CD4-positive, CD25-positive, alpha-beta regulatory T cell (primary cell): ENCODE measurements around the gene MPDZ. TPM values are rescaled to one million over a fixed set of nuclear protein-coding genes. Genes with fewer than 3 reads are reported as not detected.

Experiments used
- ATAC-seq, 2 donors: fragments of 150-1000 bp; cut with Tn5 transposase; one replicate each; pipeline ENCODE4 v1.10.0; 2021; ENCODE audit warnings: low read depth in 2 of 2, moderate number of reproducible peaks in 2 of 2, moderate library complexity in 1 of 2
- DNase-seq, 3 donors: peaks; one replicate each; pipeline versions ENCODE4 v3.0.0 to v3.0.0-alpha.2; 2012 to 2022; ENCODE audit warnings: mixed read lengths in 1 of 3
- H3K27ac ChIP-seq: one replicate; pipeline ENCODE4 v1.7.0; 2013; ENCODE audit warnings: mild to moderate bottlenecking, low read length; ENCODE audit not compliant: insufficient read depth, poor library complexity, severe bottlenecking
- H3K27me3 ChIP-seq: one replicate; pipeline ENCODE4 v1.7.0; 2013; ENCODE audit warnings: low read length; ENCODE audit not compliant: control insufficient read depth, insufficient read depth
- H3K36me3 ChIP-seq: one replicate; pipeline ENCODE4 v1.7.0; 2013; ENCODE audit warnings: mild to moderate bottlenecking, low read length, moderate library complexity; ENCODE audit not compliant: control insufficient read depth, insufficient read depth
- H3K4me1 ChIP-seq: 2 replicates; pipeline ENCODE4 v1.7.0; 2013; ENCODE audit warnings: mild to moderate bottlenecking, low read length; ENCODE audit not compliant: insufficient read depth, control insufficient read depth, poor library complexity, severe bottlenecking
- H3K4me3 ChIP-seq: one replicate; pipeline ENCODE4 v1.7.0; 2013; ENCODE audit warnings: low read depth, mild to moderate bottlenecking, low read length, moderate library complexity
- H3K9me3 ChIP-seq, 2 experiments: 1 replicate in 1 of 2; 2 replicates in 1 of 2; pipeline ENCODE4 v1.7.0; 2013; ENCODE audit warnings: low read length in 2 of 2, mild to moderate bottlenecking in 1 of 2, moderate library complexity in 1 of 2; ENCODE audit not compliant: control insufficient read depth in 2 of 2
- H3K27ac Mint-ChIP-seq, 3 donors: one replicate each; pipeline ENCODE4 v1.8.0; 2020 to 2022; ENCODE audit warnings: mild to moderate bottlenecking in 3 of 3, mixed read lengths in 3 of 3, moderate library complexity in 2 of 3
- H3K27me3 Mint-ChIP-seq: one replicate; pipeline ENCODE4 v1.8.0; 2022; ENCODE audit warnings: mild to moderate bottlenecking, mixed read lengths
- H3K36me3 Mint-ChIP-seq: one replicate; pipeline ENCODE4 v1.8.0; 2020; ENCODE audit warnings: mixed read lengths
- H3K4me1 Mint-ChIP-seq, 4 donors: one replicate each; pipeline ENCODE4 v1.8.0; 2020 to 2022; ENCODE audit warnings: mixed read lengths in 4 of 4, mild to moderate bottlenecking in 1 of 4
- H3K4me3 Mint-ChIP-seq, 4 donors: one replicate each; pipeline ENCODE4 v1.8.0; 2020 to 2022; ENCODE audit warnings: mild to moderate bottlenecking in 4 of 4, mixed read lengths in 4 of 4, moderate library complexity in 3 of 4
- H3K9me3 Mint-ChIP-seq, 7 donors: one replicate each; pipeline ENCODE4 v1.8.0; 2020 to 2022; ENCODE audit warnings: mixed read lengths in 7 of 7, mild to moderate bottlenecking in 3 of 7, moderate library complexity in 2 of 7
- polyA plus RNA-seq, 4 donors: library from polyadenylated mRNA; unstranded; fragments of 300-500 nt; fragmentation: Illumina TruSeq; gene quantifications; one replicate each; pipeline ENCODE4 v1.2.3, GENCODE V29; 2021
- total RNA-seq: library from RNA; stranded (reverse); gene quantifications from one replicate; pipeline ENCODE4 v1.2.3, GENCODE V29; 2022

Gene MPDZ
- total and polyA plus RNA-seq, 5 donors from 2014 or later = 0.32 TPM; not detected in 4

GRCh38 chr9:13263511-13263910 is 16.0 kb downstream of the MPDZ start:
- ATAC-seq = no peak
- Histone ChIP-seq H3K4me3 (no peak overlapping the region), H3K27me3 (no peaks in the 10 kb centered on the region), H3K9me3 (no peaks in the 10 kb centered on the region), H3K4me1 (no peaks in the 10 kb centered on the region), H3K27ac (no peak overlapping the region), H3K36me3 (no peaks in the 10 kb centered on the region)
- Mint-ChIP-seq H3K4me1 (peaks cover 0 to 6% (median 0%) of the 10 kb centered on the region in 4 donors), H3K36me3 (no peaks in the 10 kb centered on the region), H3K4me3 (no peak overlapping the region), H3K27ac (no peak overlapping the region), H3K9me3 (peaks cover 0 to 14% (median 2%) of the 10 kb centered on the region in 7 donors), H3K27me3 (no peaks in the 10 kb centered on the region)
- no peak for DNase-seq

- peaks cover 0 to 12% (median 3%) of the 10 kb centered on the region in 7 donors for H3K9me3 Mint-ChIP-seq
- ATAC-seq = no peak
- no peak for DNase-seq
- H3K27ac ChIP-seq = no peak overlapping the region
- no peaks in the 10 kb centered on the region for H3K4me1 ChIP-seq
- H3K4me3 ChIP-seq = no peak overlapping the region
- no peaks in the 10 kb centered on the region for H3K36me3 Mint-ChIP-seq
- no peak overlapping the region for H3K27ac Mint-ChIP-seq
- no peak overlapping the region for H3K4me3 Mint-ChIP-seq
- H3K36me3 ChIP-seq = no peaks in the 10 kb centered on the region
- no peaks in the 10 kb centered on the region for H3K27me3 Mint-ChIP-seq
- no peaks in the 10 kb centered on the region for H3K27me3 ChIP-seq
- H3K4me1 Mint-ChIP-seq = no peaks in the 10 kb centered on the region
- H3K9me3 ChIP-seq = no peaks in the 10 kb centered on the region
These were observed 26.6 kb downstream of the MPDZ start for GRCh38 chr9:13252852-13253251.

- Mint-ChIP-seq H3K27me3 (no peaks in the 10 kb centered on the region), H3K36me3 (no peaks in the 10 kb centered on the region), H3K9me3 (peaks cover 0 to 25% (median 3%) of the 10 kb centered on the region in 7 donors), H3K4me3 (no peak overlapping the region), H3K4me1 (no peaks in the 10 kb centered on the region), H3K27ac (no peak overlapping the region)
- no peak overlapping the region for H3K27ac ChIP-seq
- DNase-seq (no peak), ATAC-seq (no peak)
- no peaks in the 10 kb centered on the region for H3K4me1 ChIP-seq
- no peak overlapping the region for H3K4me3 ChIP-seq
- H3K9me3 ChIP-seq = peaks cover 0 to 4% of the 10 kb centered on the region in 2 experiments
- H3K36me3 ChIP-seq = no peaks in the 10 kb centered on the region
- no peaks in the 10 kb centered on the region for H3K27me3 ChIP-seq
These were observed 35.3 kb downstream of the MPDZ start for GRCh38 chr9:13244181-13244580.

GRCh38 chr9:13241283-13241682 is 38.2 kb downstream of the MPDZ start:
- Histone ChIP-seq H3K4me3 (no peak overlapping the region), H3K36me3 (no peaks in the 10 kb centered on the region), H3K4me1 (no peaks in the 10 kb centered on the region), H3K9me3 (no peaks in the 10 kb centered on the region), H3K27ac (no peak overlapping the region), H3K27me3 (no peaks in the 10 kb centered on the region)
- Mint-ChIP-seq H3K27ac (no peak overlapping the region), H3K36me3 (no peaks in the 10 kb centered on the region), H3K4me3 (no peak overlapping the region), H3K27me3 (no peaks in the 10 kb centered on the region), H3K4me1 (no peaks in the 10 kb centered on the region), H3K9me3 (peaks cover 2 to 27% (median 5%) of the 10 kb centered on the region in 7 donors)
- no peak for ATAC-seq
- no peak for DNase-seq

GRCh38 chr9:13239660-13240059 is 39.8 kb downstream of the MPDZ start:
- DNase-seq (no peak), ATAC-seq (no peak)
- Mint-ChIP-seq H3K4me3 (no peak overlapping the region), H3K36me3 (no peaks in the 10 kb centered on the region), H3K27me3 (no peaks in the 10 kb centered on the region), H3K9me3 (peaks cover 2 to 27% (median 5%) of the 10 kb centered on the region in 7 donors), H3K27ac (no peak overlapping the region), H3K4me1 (no peaks in the 10 kb centered on the region)
- no peaks in the 10 kb centered on the region for H3K27me3 ChIP-seq
- no peaks in the 10 kb centered on the region for H3K4me1 ChIP-seq
- H3K9me3 ChIP-seq = no peaks in the 10 kb centered on the region
- H3K36me3 ChIP-seq = no peaks in the 10 kb centered on the region
- no peak overlapping the region for H3K27ac ChIP-seq
- H3K4me3 ChIP-seq = no peak overlapping the region

- ATAC-seq (no peak), DNase-seq (no peak)
- no peaks in the 10 kb centered on the region for H3K36me3 ChIP-seq
- H3K9me3 ChIP-seq = no peaks in the 10 kb centered on the region
- no peak overlapping the region for H3K27ac ChIP-seq
- Mint-ChIP-seq H3K4me1 (no peaks in the 10 kb centered on the region), H3K9me3 (peaks cover 2 to 27% (median 5%) of the 10 kb centered on the region in 7 donors), H3K27me3 (no peaks in the 10 kb centered on the region), H3K36me3 (no peaks in the 10 kb centered on the region), H3K27ac (no peak overlapping the region), H3K4me3 (no peak overlapping the region)
- H3K27me3 ChIP-seq = no peaks in the 10 kb centered on the region
- H3K4me3 ChIP-seq = no peak overlapping the region
- H3K4me1 ChIP-seq = no peaks in the 10 kb centered on the region
These were observed 40.3 kb downstream of the MPDZ start for GRCh38 chr9:13239208-13239607.

- Mint-ChIP-seq H3K4me3 (no peak overlapping the region), H3K27ac (no peak overlapping the region), H3K9me3 (peaks cover 0 to 14% (median 3%) of the 10 kb centered on the region in 7 donors), H3K4me1 (no peaks in the 10 kb centered on the region), H3K27me3 (no peaks in the 10 kb centered on the region), H3K36me3 (no peaks in the 10 kb centered on the region)
- no peak for DNase-seq
- H3K4me1 ChIP-seq = no peaks in the 10 kb centered on the region
- no peak for ATAC-seq
- H3K27ac ChIP-seq = no peak overlapping the region
- no peaks in the 10 kb centered on the region for H3K36me3 ChIP-seq
- H3K9me3 ChIP-seq = no peaks in the 10 kb centered on the region
- no peaks in the 10 kb centered on the region for H3K27me3 ChIP-seq
- H3K4me3 ChIP-seq = no peak overlapping the region
These were observed 44.6 kb downstream of the MPDZ start for GRCh38 chr9:13234932-13235331.

- no peaks in the 10 kb centered on the region for H3K4me1 Mint-ChIP-seq
- Histone ChIP-seq H3K4me3 (no peak overlapping the region), H3K4me1 (no peaks in the 10 kb centered on the region), H3K36me3 (no peaks in the 10 kb centered on the region), H3K9me3 (no peaks in the 10 kb centered on the region), H3K27ac (no peak overlapping the region), H3K27me3 (no peaks in the 10 kb centered on the region)
- H3K27ac Mint-ChIP-seq = no peak overlapping the region
- H3K4me3 Mint-ChIP-seq = no peak overlapping the region
- DNase-seq = no peak
- H3K9me3 Mint-ChIP-seq = peaks cover 3 to 9% (median 3%) of the 10 kb centered on the region in 7 donors
- H3K36me3 Mint-ChIP-seq = no peaks in the 10 kb centered on the region
- H3K27me3 Mint-ChIP-seq = no peaks in the 10 kb centered on the region
- no peak for ATAC-seq
These were observed 51.1 kb downstream of the MPDZ start for GRCh38 chr9:13228431-13228830.
